Measurements from ENCODE around the gene ITM2C.

The ITM2C gene

GRCh38 chr2:230908092-230908594, 43.4 kb downstream of the ITM2C start:
- DNase-seq (ENCODE audit: low spot score) = no peak

- no peak for DNase-seq (ENCODE audit: low spot score)
Measured at GRCh38 chr2:230908595-230909191, 44.0 kb downstream of the ITM2C start.

- no peak for DNase-seq (ENCODE audit: low spot score)
Measured at GRCh38 chr2:230909841-230910545, 45.3 kb downstream of the ITM2C start.

GRCh38 chr2:230910546-230911177, 45.9 kb downstream of the ITM2C start:
- DNase-seq (ENCODE audit: low spot score) = no peak

- DNase-seq (ENCODE audit: low spot score) = no peak
Measured at GRCh38 chr2:230912046-230912445, 47.3 kb downstream of the ITM2C start.

- DNase-seq (ENCODE audit: low spot score) = no peak
Measured at GRCh38 chr2:230912724-230913123, 48.0 kb downstream of the ITM2C start.

GRCh38 chr2:230913406-230914143, 48.8 kb downstream of the ITM2C start:
- no peak for DNase-seq (ENCODE audit: low spot score)

- DNase-seq (ENCODE audit: low spot score) = no peak
Measured at GRCh38 chr2:230914886-230915285, 50.1 kb downstream of the ITM2C start.

GRCh38 chr2:230915319-230915718, 50.6 kb downstream of the ITM2C start:
- DNase-seq (ENCODE audit: low spot score) = no peak

- no peak for DNase-seq (ENCODE audit: low spot score)
Measured at GRCh38 chr2:230916218-230916617, 51.5 kb downstream of the ITM2C start.

GRCh38 chr2:230919240-230919639, 54.5 kb downstream of the ITM2C start:
- no peak for DNase-seq (ENCODE audit: low spot score)

GRCh38 chr2:230919681-230920080, 54.9 kb downstream of the ITM2C start:
- no peak for DNase-seq (ENCODE audit: low spot score)

- DNase-seq (ENCODE audit: low spot score) = no peak
Measured at GRCh38 chr2:230920167-230920566, 55.4 kb downstream of the ITM2C start.

GRCh38 chr2:230921806-230922595, 57.3 kb downstream of the ITM2C start:
- no peak for DNase-seq (ENCODE audit: low spot score)

- DNase-seq (ENCODE audit: low spot score) = no peak
Measured at GRCh38 chr2:230922951-230923717, 58.4 kb downstream of the ITM2C start.

GRCh38 chr2:230924092-230924469, 59.3 kb downstream of the ITM2C start:
- no peak for DNase-seq (ENCODE audit: low spot score)

- peak; percentile 48 for DNase-seq (ENCODE audit: low spot score)
Measured at GRCh38 chr2:230924470-230925341, 60.0 kb downstream of the ITM2C start, which contains the start of gene GPR55. Gene GPR55 (minus strand): TSS chr2:230925242. CDS start chr2:230910962, 14,280 bp downstream.

- DNase-seq (ENCODE audit: low spot score) = no peak
Measured at GRCh38 chr2:230925443-230925878, 60.7 kb downstream of the ITM2C start.

- peak; percentile 17 for DNase-seq (ENCODE audit: low spot score)
Measured at GRCh38 chr2:230925879-230926765, 61.4 kb downstream of the ITM2C start.

Data from CD4-positive, alpha-beta T cell treated with Interleukin-6 at 100 ng/mL for 8 hours (primary cell).